Liver (tissue), 9 donors: Measurements from ENCODE around the gene BOD1L2. TPM values are rescaled to one million over a fixed set of nuclear protein-coding genes. Genes with fewer than 3 reads are reported as not detected.

ENCODE experiments used
- DNase-seq: peaks from one replicate; pipeline ENCODE4 v3.0.0-alpha.2; 2017; ENCODE audit warnings: low spot score
- H3K27ac ChIP-seq, 2 donors: one replicate each; pipeline ENCODE4 v1.7.0; 2013; ENCODE audit warnings: inconsistent platforms in 2 of 2, low read length in 2 of 2, control low read depth in 1 of 2, low read depth in 1 of 2, mild to moderate bottlenecking in 1 of 2
- H3K27me3 ChIP-seq, 4 donors: one replicate each; pipeline versions ENCODE4 v1.6.1 to v1.7.0; 2013; ENCODE audit warnings: low read length in 3 of 4, inconsistent platforms in 1 of 4, mild to moderate bottlenecking in 1 of 4, moderate library complexity in 1 of 4; ENCODE audit not compliant: control insufficient read depth in 4 of 4, insufficient read depth in 4 of 4
- H3K36me3 ChIP-seq, 4 donors: one replicate each; pipeline versions ENCODE4 v1.6.1 to v1.7.0; 2013; ENCODE audit warnings: low read length in 3 of 4, mild to moderate bottlenecking in 3 of 4, low read depth in 1 of 4, moderate library complexity in 1 of 4; ENCODE audit not compliant: control insufficient read depth in 4 of 4, insufficient read depth in 3 of 4
- H3K4me1 ChIP-seq, 4 donors: one replicate each; pipeline versions ENCODE4 v1.6.1 to v1.7.0; 2013; ENCODE audit warnings: low read length in 3 of 4, mild to moderate bottlenecking in 3 of 4, moderate library complexity in 1 of 4; ENCODE audit not compliant: control insufficient read depth in 4 of 4, insufficient read depth in 4 of 4
- H3K4me3 ChIP-seq, 3 donors: one replicate each; pipeline versions ENCODE4 v1.6.1 to v1.7.0; 2013; ENCODE audit warnings: low read length in 3 of 3, control low read depth in 1 of 3, low read depth in 1 of 3, mild to moderate bottlenecking in 1 of 3
- H3K9ac ChIP-seq, 2 donors: one replicate each; pipeline ENCODE4 v1.7.0; 2013; ENCODE audit warnings: low read length in 2 of 2, mild to moderate bottlenecking in 2 of 2, moderate library complexity in 2 of 2, control low read depth in 1 of 2, low read depth in 1 of 2
- H3K9me3 ChIP-seq, 4 donors: one replicate each; pipeline versions ENCODE4 v1.6.1 to v1.7.0; 2013; ENCODE audit warnings: low read length in 3 of 4; ENCODE audit not compliant: control insufficient read depth in 4 of 4
- FOXA1 ChIP-seq: IDR thresholded peaks from 2 replicates; pipeline ENCODE4 v1.6.1; 2016; ENCODE audit warnings: antibody characterized with exemption
- FOXA2 ChIP-seq: IDR thresholded peaks from 2 replicates; pipeline ENCODE4 v1.6.1; 2016; ENCODE audit warnings: antibody characterized with exemption
- HNF4A ChIP-seq, 2 donors: conservative IDR thresholded peaks; 2 replicates each; pipeline ENCODE4 v1.6.1; 2016; ENCODE audit warnings: antibody characterized with exemption in 2 of 2, mild to moderate bottlenecking in 2 of 2
- HNF4G ChIP-seq: IDR thresholded peaks from 2 replicates; pipeline ENCODE4 v1.6.1; 2016; ENCODE audit warnings: antibody characterized with exemption
- JUND ChIP-seq, 2 donors: IDR thresholded peaks; 2 replicates each; pipeline ENCODE4 v1.6.1; 2016; ENCODE audit warnings: antibody characterized with exemption in 2 of 2
- NR2F2 ChIP-seq: IDR thresholded peaks from 2 replicates; pipeline ENCODE4 v1.6.1; 2016; ENCODE audit warnings: antibody characterized with exemption
- RAD21 ChIP-seq, 2 donors: IDR thresholded peaks; 2 replicates each; pipeline ENCODE4 v1.6.1; 2016; ENCODE audit warnings: antibody characterized with exemption in 2 of 2, mild to moderate bottlenecking in 2 of 2
- RXRA ChIP-seq, 2 donors: IDR thresholded peaks; 2 replicates each; pipeline ENCODE4 v1.6.1; 2017 to 2018; ENCODE audit warnings: antibody characterized with exemption in 2 of 2, mild to moderate bottlenecking in 1 of 2
- WGBS: extraction: QIAGEN DNeasy Blood & Tissue Kit; methylation state at CpG from one replicate; pipeline ENCODE4 v1.1.7; 2013; 5-methylcytosine and 5-hydroxymethylcytosine counted together
- polyA plus RNA-seq, 2 donors: library from polyadenylated mRNA; stranded (reverse) in 1 of 2; unstranded in 1 of 2; fragments of 200-250 nt in 1 of 2; fragments of >200 nt in 1 of 2; fragmentation: Nextera tagmentation in 1 of 2; extraction: Ambion mirVana in 1 of 2; gene quantifications; one replicate each; pipeline versions ENCODE4 v1.2.1 to v1.2.3, GENCODE V29; 2013 to 2015
- total RNA-seq, 2 donors: library from RNA; depleted of rRNA; stranded (reverse); fragments of >200 nt; gene quantifications; one replicate each; pipeline ENCODE4 v1.2.3, GENCODE V29; 2014
- TF ChIP-seq, protein P1 (sequence below): IDR thresholded peaks from 2 replicates; pipeline ENCODE4 v1.6.1; 2016; ENCODE audit warnings: antibody characterized with exemption
- TF ChIP-seq, protein P2 (sequence below): IDR thresholded peaks from 2 replicates; pipeline ENCODE4 v1.6.1; 2016; ENCODE audit warnings: antibody characterized with exemption, mild to moderate bottlenecking
- TF ChIP-seq, protein P3 (sequence below): IDR thresholded peaks from 2 replicates; pipeline ENCODE4 v1.6.1; 2016; ENCODE audit warnings: antibody characterized with exemption
- TF ChIP-seq, protein P4 (sequence below): fragments of 150-350 bp; IDR thresholded peaks from 2 replicates; pipeline ENCODE4 v1.5.1; 2017; ENCODE audit warnings: improper control_type of control experiment, low read depth, low read length; ENCODE audit not compliant: missing input control
- donor health status: healthy.
- donor health status: healthy.
- donor health status: healthy.
- donor health status: healthy.
- donor health status: healthy.

BOD1L2 gene
- total and polyA plus RNA-seq, 4 donors, result not detected

DNA sequence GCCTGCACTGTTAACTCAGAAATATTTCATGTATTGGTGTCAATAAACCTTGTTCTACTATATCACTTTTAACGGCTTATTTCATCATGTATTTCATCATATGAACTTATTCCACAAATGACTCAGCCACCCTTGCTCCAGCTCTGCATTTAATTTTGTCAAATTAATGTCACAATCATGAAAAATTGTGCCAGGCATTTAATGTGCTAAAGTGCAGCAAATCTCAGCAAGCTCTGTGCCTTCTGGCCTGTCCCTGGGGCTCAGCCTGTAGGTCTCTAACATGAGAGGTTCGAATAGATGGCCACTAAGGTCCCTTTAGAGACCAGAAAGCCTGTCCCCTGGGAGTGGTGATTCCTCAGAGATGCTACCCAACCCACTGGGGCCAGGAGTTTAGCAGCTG lies 28.6 kb downstream of the BOD1L2 start:
- no peak for DNase-seq
- 62% methylated on average over 2 of the region's 2 CpGs for WGBS
- no peaks in the 10 kb centered on the region for H3K36me3 ChIP-seq
- H3K27ac ChIP-seq, result no peak overlapping the region
- no peak overlapping the region for H3K4me3 ChIP-seq
- no peak for TF ChIP-seq NR2F2
- peak in 1 of 2 donors; percentile 13 for TF ChIP-seq RAD21 (IDR thresholded peaks at IDR 0.05)
- TF ChIP-seq FOXA1, result no peak
- TF ChIP-seq HNF4A (conservative IDR thresholded peaks at IDR 0.05), result peak in 1 of 2 donors; percentile 29
- TF ChIP-seq JUND (IDR thresholded peaks at IDR 0.05), result peak in 1 of 2 donors; percentile 49
- TF ChIP-seq, protein P1, sequence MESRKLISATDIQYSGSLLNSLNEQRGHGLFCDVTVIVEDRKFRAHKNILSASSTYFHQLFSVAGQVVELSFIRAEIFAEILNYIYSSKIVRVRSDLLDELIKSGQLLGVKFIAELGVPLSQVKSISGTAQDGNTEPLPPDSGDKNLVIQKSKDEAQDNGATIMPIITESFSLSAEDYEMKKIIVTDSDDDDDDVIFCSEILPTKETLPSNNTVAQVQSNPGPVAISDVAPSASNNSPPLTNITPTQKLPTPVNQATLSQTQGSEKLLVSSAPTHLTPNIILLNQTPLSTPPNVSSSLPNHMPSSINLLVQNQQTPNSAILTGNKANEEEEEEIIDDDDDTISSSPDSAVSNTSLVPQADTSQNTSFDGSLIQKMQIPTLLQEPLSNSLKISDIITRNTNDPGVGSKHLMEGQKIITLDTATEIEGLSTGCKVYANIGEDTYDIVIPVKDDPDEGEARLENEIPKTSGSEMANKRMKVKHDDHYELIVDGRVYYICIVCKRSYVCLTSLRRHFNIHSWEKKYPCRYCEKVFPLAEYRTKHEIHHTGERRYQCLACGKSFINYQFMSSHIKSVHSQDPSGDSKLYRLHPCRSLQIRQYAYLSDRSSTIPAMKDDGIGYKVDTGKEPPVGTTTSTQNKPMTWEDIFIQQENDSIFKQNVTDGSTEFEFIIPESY, result no peak
- TF ChIP-seq RXRA (IDR thresholded peaks at IDR 0.05), result peak in 1 of 2 donors; percentile 47
- no peaks in the 10 kb centered on the region for H3K4me1 ChIP-seq
- peaks cover 0 to 2% (median 0%) of the 10 kb centered on the region in 4 donors for H3K9me3 ChIP-seq
- H3K9ac ChIP-seq, result no peak overlapping the region
- no peaks in the 10 kb centered on the region for H3K27me3 ChIP-seq

DNA sequence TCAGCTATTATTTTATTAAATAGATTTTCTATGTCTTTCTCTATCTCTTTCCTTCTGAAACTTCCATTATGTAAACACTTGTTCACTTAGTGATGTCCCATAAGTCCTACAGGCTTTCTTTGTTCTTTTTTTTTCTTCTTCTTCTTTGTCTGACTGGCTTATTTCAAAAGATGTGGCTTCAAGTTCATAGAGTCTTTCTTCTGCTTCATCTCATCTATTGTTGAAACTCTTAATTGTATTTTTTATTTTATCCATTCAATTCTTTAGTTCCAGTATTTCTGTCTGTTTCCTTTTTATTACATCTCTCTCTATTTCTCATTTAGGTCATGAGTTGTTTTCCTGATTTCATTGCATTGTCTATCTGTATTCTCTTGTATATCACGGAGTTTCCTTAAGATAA lies 38.5 kb downstream of the BOD1L2 start:
- DNase-seq, result no peak
- TF ChIP-seq, protein P2, sequence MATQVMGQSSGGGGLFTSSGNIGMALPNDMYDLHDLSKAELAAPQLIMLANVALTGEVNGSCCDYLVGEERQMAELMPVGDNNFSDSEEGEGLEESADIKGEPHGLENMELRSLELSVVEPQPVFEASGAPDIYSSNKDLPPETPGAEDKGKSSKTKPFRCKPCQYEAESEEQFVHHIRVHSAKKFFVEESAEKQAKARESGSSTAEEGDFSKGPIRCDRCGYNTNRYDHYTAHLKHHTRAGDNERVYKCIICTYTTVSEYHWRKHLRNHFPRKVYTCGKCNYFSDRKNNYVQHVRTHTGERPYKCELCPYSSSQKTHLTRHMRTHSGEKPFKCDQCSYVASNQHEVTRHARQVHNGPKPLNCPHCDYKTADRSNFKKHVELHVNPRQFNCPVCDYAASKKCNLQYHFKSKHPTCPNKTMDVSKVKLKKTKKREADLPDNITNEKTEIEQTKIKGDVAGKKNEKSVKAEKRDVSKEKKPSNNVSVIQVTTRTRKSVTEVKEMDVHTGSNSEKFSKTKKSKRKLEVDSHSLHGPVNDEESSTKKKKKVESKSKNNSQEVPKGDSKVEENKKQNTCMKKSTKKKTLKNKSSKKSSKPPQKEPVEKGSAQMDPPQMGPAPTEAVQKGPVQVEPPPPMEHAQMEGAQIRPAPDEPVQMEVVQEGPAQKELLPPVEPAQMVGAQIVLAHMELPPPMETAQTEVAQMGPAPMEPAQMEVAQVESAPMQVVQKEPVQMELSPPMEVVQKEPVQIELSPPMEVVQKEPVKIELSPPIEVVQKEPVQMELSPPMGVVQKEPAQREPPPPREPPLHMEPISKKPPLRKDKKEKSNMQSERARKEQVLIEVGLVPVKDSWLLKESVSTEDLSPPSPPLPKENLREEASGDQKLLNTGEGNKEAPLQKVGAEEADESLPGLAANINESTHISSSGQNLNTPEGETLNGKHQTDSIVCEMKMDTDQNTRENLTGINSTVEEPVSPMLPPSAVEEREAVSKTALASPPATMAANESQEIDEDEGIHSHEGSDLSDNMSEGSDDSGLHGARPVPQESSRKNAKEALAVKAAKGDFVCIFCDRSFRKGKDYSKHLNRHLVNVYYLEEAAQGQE, result no peak
- TF ChIP-seq FOXA2, result no peak
- no peak for TF ChIP-seq NR2F2
- Histone ChIP-seq H3K4me3 (no peak overlapping the region), H3K9ac (no peak overlapping the region), H3K4me1 (no peaks in the 10 kb centered on the region), H3K36me3 (no peaks in the 10 kb centered on the region), H3K27me3 (no peaks in the 10 kb centered on the region), H3K9me3 (peaks cover 0 to 25% (median 9%) of the 10 kb centered on the region in 4 donors), H3K27ac (no peak overlapping the region)
- WGBS, result 92% methylated on average over 1 of the region's 1 CpG

DNA sequence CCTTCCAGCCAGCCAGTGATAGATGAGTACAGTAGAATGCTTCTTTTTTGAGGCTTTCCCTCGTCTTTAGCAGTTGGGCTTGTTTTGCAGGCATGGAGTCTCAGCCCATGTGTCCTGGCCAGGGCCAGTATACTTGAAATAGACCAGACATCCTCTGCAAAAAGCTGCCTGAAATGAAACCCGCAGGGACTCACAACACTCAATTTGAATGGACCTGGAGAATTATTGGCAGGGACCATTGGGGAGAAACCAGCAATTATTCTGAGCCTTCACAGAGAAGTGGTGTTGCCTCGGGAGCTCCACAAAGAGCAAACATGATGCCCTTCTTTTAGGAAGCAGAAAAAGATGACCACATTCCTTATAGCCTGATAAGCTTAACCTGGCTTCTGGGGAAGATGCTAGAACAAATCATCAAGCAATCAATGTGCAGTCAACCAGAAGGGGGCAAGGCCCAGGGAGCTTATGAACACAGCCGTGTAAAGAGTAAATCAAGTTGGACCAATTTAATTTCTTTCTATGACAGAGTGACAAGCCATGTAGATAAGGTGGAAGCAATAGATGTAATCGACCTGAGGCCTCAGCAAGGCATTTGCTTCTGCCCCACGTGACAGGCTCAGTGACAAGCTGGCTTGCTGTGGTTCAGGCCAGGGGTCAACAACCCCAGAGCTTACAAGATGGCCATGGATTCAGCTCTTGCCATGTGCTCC lies 42.1 kb downstream of the BOD1L2 start:
- Histone ChIP-seq H3K9me3 (peaks cover 0 to 17% (median 7%) of the 10 kb centered on the region in 4 donors), H3K27ac (no peak overlapping the region), H3K4me1 (no peaks in the 10 kb centered on the region), H3K27me3 (no peaks in the 10 kb centered on the region), H3K36me3 (no peaks in the 10 kb centered on the region), H3K4me3 (no peak overlapping the region), H3K9ac (no peak overlapping the region)
- WGBS, result 72% methylated on average over 6 of the region's 6 CpGs
- no peak for DNase-seq
- TF ChIP-seq, protein P1, result no peak
- TF ChIP-seq HNF4A (conservative IDR thresholded peaks at IDR 0.05) (no peak), FOXA1 (no peak), RXRA (IDR thresholded peaks at IDR 0.05) (no peak), HNF4G (no peak), RAD21 (IDR thresholded peaks at IDR 0.05) (no peak), NR2F2 (no peak)
- TF ChIP-seq, protein P3, sequence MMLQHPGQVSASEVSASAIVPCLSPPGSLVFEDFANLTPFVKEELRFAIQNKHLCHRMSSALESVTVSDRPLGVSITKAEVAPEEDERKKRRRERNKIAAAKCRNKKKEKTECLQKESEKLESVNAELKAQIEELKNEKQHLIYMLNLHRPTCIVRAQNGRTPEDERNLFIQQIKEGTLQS, result no peak
- TF ChIP-seq, protein P2, result no peak
- TF ChIP-seq, protein P4, sequence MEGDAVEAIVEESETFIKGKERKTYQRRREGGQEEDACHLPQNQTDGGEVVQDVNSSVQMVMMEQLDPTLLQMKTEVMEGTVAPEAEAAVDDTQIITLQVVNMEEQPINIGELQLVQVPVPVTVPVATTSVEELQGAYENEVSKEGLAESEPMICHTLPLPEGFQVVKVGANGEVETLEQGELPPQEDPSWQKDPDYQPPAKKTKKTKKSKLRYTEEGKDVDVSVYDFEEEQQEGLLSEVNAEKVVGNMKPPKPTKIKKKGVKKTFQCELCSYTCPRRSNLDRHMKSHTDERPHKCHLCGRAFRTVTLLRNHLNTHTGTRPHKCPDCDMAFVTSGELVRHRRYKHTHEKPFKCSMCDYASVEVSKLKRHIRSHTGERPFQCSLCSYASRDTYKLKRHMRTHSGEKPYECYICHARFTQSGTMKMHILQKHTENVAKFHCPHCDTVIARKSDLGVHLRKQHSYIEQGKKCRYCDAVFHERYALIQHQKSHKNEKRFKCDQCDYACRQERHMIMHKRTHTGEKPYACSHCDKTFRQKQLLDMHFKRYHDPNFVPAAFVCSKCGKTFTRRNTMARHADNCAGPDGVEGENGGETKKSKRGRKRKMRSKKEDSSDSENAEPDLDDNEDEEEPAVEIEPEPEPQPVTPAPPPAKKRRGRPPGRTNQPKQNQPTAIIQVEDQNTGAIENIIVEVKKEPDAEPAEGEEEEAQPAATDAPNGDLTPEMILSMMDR, result no peak
